ENCODE data around the gene FAM163A. TPM values are rescaled to one million over a fixed set of nuclear protein-coding genes. Genes with fewer than 3 reads are reported as not detected.

FAM163A gene
- total and polyA plus RNA-seq, 8 donors, result 0.15 to 0.61 (median 0.25) TPM; not detected in 4

- no peak overlapping the region for H3K4me3 ChIP-seq
- H3K4me1 ChIP-seq, result no peaks in the 10 kb centered on the region
- peaks cover 0 to 7% (median 0%) of the 10 kb centered on the region in 3 donors for H3K27me3 ChIP-seq
- H3K36me3 ChIP-seq, result no peaks in the 10 kb centered on the region
- H3K27ac ChIP-seq, result no peak overlapping the region
- no peaks in the 10 kb centered on the region for H3K9me3 ChIP-seq
- DNase-seq, result no peak
- 77 to 96% (median 94%) methylated on average over 4 of the region's 4 CpGs for WGBS, 5 donors
- intact Hi-C loops (cut with DNase I; ENCODE audit: low total_unique reads), result no loop called here
- no peak for TF ChIP-seq POLR2AphosphoS5 (IDR thresholded peaks at IDR 0.05)
- TF ChIP-seq POLR2A (IDR thresholded peaks at IDR 0.05), result no peak
- no peak for TF ChIP-seq EP300 (IDR thresholded peaks at IDR 0.05)
- TF ChIP-seq CTCF (IDR thresholded peaks at IDR 0.05), result no peak
These were observed 80.6 kb downstream of the FAM163A start for GRCh38 chr1:179823693-179824092.

GRCh38 chr1:179824265-179824664 lies 81.2 kb downstream of the FAM163A start:
- Histone ChIP-seq H3K4me3 (no peak overlapping the region), H3K36me3 (no peaks in the 10 kb centered on the region), H3K27ac (no peak overlapping the region), H3K9me3 (no peaks in the 10 kb centered on the region), H3K27me3 (peaks cover 0 to 7% (median 0%) of the 10 kb centered on the region in 3 donors), H3K4me1 (no peaks in the 10 kb centered on the region)
- intact Hi-C loops (cut with DNase I; ENCODE audit: low total_unique reads), result no loop called here
- TF ChIP-seq EP300 (IDR thresholded peaks at IDR 0.05) (no peak), POLR2A (IDR thresholded peaks at IDR 0.05) (no peak), POLR2AphosphoS5 (IDR thresholded peaks at IDR 0.05) (no peak), CTCF (IDR thresholded peaks at IDR 0.05) (no peak)
- 78 to 94% (median 89%) methylated on average over 4 to 6 of the region's 6 CpGs for WGBS, 5 donors
- DNase-seq, result no peak

- WGBS, 5 donors, result 86 to 90% (median 89%) methylated on average over 8 of the region's 8 CpGs
- intact Hi-C loops (cut with DNase I; ENCODE audit: low total_unique reads), result no loop called here
- H3K9me3 ChIP-seq, result no peaks in the 10 kb centered on the region
- peaks cover 0 to 7% (median 0%) of the 10 kb centered on the region in 3 donors for H3K27me3 ChIP-seq
- no peak overlapping the region for H3K4me3 ChIP-seq
- H3K36me3 ChIP-seq, result no peaks in the 10 kb centered on the region
- no peak for DNase-seq
- TF ChIP-seq POLR2A (IDR thresholded peaks at IDR 0.05) (no peak), EP300 (IDR thresholded peaks at IDR 0.05) (no peak), POLR2AphosphoS5 (IDR thresholded peaks at IDR 0.05) (no peak), CTCF (IDR thresholded peaks at IDR 0.05) (no peak)
- H3K27ac ChIP-seq, result no peak overlapping the region
- no peaks in the 10 kb centered on the region for H3K4me1 ChIP-seq
These were observed 82.1 kb downstream of the FAM163A start for GRCh38 chr1:179825206-179825605.

- DNase-seq, result no peak
- peaks cover 0 to 5% (median 0%) of the 10 kb centered on the region in 3 donors for H3K27me3 ChIP-seq
- H3K4me3 ChIP-seq, result no peak overlapping the region
- H3K9me3 ChIP-seq, result no peaks in the 10 kb centered on the region
- intact Hi-C loops (cut with DNase I; ENCODE audit: low total_unique reads), result no loop called here
- no peaks in the 10 kb centered on the region for H3K4me1 ChIP-seq
- WGBS, 5 donors, result 80 to 87% (median 84%) methylated on average over 10 to 13 of the region's 13 CpGs
- no peak for TF ChIP-seq EP300 (IDR thresholded peaks at IDR 0.05)
- no peak for TF ChIP-seq POLR2AphosphoS5 (IDR thresholded peaks at IDR 0.05)
- H3K27ac ChIP-seq, result no peak overlapping the region
- H3K36me3 ChIP-seq, result no peaks in the 10 kb centered on the region
These were observed 82.8 kb downstream of the FAM163A start for GRCh38 chr1:179825798-179826460.

GRCh38 chr1:179826626-179827280 lies 83.7 kb downstream of the FAM163A start:
- no peak for TF ChIP-seq POLR2AphosphoS5 (IDR thresholded peaks at IDR 0.05)
- TF ChIP-seq EP300 (IDR thresholded peaks at IDR 0.05), result no peak
- TF ChIP-seq POLR2A (IDR thresholded peaks at IDR 0.05), result no peak
- TF ChIP-seq CTCF (IDR thresholded peaks at IDR 0.05), result no peak
- no peak for DNase-seq
- no peaks in the 10 kb centered on the region for H3K36me3 ChIP-seq
- peaks cover 0 to 3% (median 0%) of the 10 kb centered on the region in 3 donors for H3K27me3 ChIP-seq
- no peaks in the 10 kb centered on the region for H3K9me3 ChIP-seq
- intact Hi-C loops (cut with DNase I; ENCODE audit: low total_unique reads), result no loop called here
- H3K4me1 ChIP-seq, result no peaks in the 10 kb centered on the region
- no peak overlapping the region for H3K4me3 ChIP-seq
- 61 to 79% (median 74%) methylated on average over 7 of the region's 7 CpGs for WGBS, 5 donors
- no peak overlapping the region for H3K27ac ChIP-seq
